ENCODE data around the gene TENM3. TPM values are rescaled to one million over a fixed set of nuclear protein-coding genes. Genes with fewer than 3 reads are reported as not detected.

Gene TENM3
- total and polyA plus RNA-seq, 2 donors (not counting 3 experiments of a cell fraction or from before 2014, with no cell fraction given) = 3.2 to 6.2 TPM

- POLR2A ChIA-PET = no interaction called here
- intact Hi-C loops (cut with micrococcal nuclease) (loop anchor here (5.0 kb wide), 1 partner anchor 287 kb away; no protein-coding TSS in a partner anchor), dilution Hi-C loops (cut with MboI; ENCODE audit: extremely low pct_ligation_motif_present, low sequenced_read_pairs) (no loop called here)
- no peaks in the 10 kb centered on the region for H3K9me1 ChIP-seq (replicated peaks; ENCODE audit: control insufficient read depth, extremely low read depth, insufficient read depth, low read length)
- H3K9ac ChIP-seq (replicated peaks; ENCODE audit: extremely low read depth, insufficient read depth, low read length) = no peak overlapping the region
- no peaks in the 10 kb centered on the region for H3K9me3 ChIP-seq (replicated peaks; ENCODE audit: control insufficient read depth, insufficient read depth, low read length)
- H2AFZ ChIP-seq (ENCODE audit: low read depth, low read length) = no peak overlapping the region
- H3K79me2 ChIP-seq (ENCODE audit: control insufficient read depth, insufficient read depth, low read length) = no peaks in the 10 kb centered on the region
- no peaks in the 10 kb centered on the region for H3K4me1 ChIP-seq (ENCODE audit: control insufficient read depth, extremely low read depth, insufficient read depth, low read length)
- H3K27me3 ChIP-seq (ENCODE audit: control insufficient read depth in 2 of 2, insufficient read depth in 2 of 2, low read length in 2 of 2) = no peaks in the 10 kb centered on the region
- H3K36me3 ChIP-seq (ENCODE audit: control insufficient read depth in 2 of 2, extremely low read depth in 1 of 2, insufficient read depth in 2 of 2, low read length in 2 of 2) = no peaks in the 10 kb centered on the region
- H3K4me3 ChIP-seq (replicated peaks in 1 of 3; ENCODE audit: insufficient read depth in 1 of 3, low read depth in 1 of 3, low read length in 3 of 3) = no peak overlapping the region
- CTCF ChIA-PET = no interaction called here
- BruUV-seq (replicated peaks) = no TSS peak
- DNase-seq (ENCODE audit: low read depth, low spot score) (no peak), FAIRE-seq (no peak)
- H4K20me1 ChIP-seq (replicated peaks; ENCODE audit: control insufficient read depth, extremely low read depth, insufficient read depth, low read length) = no peaks in the 10 kb centered on the region
- H3K27ac ChIP-seq (ENCODE audit: insufficient read depth, low read depth, low read length) = no peak overlapping the region
- H3K4me2 ChIP-seq (ENCODE audit: insufficient read depth, low read length) = no peak overlapping the region
- no peak for TF ChIP-seq CTCF (IDR thresholded peaks at IDR 0.05; ENCODE audit: extremely low read depth in 1 of 2, insufficient read depth in 1 of 2, low read depth in 1 of 2, low read length in 2 of 2)
- no peak for TF ChIP-seq EZH2 (IDR thresholded peaks at IDR 0.05; ENCODE audit: borderline replicate concordance, low read depth, low read length, severe bottlenecking)
- no peak for TF ChIP-seq FOS (IDR thresholded peaks at IDR 0.05; ENCODE audit: borderline replicate concordance, insufficient read depth, low read length)
- no peak for TF ChIP-seq POLR2A (IDR thresholded peaks at IDR 0.05; ENCODE audit: low read depth, low read length)
These were observed 397.3 kb downstream of the TENM3 start for GRCh38 chr4:182640491-182640890.

- TF ChIP-seq FOS (IDR thresholded peaks at IDR 0.05; ENCODE audit: borderline replicate concordance, insufficient read depth, low read length) = no peak
- no peak for TF ChIP-seq JUN (IDR thresholded peaks at IDR 0.05; ENCODE audit: borderline replicate concordance, insufficient read depth, insufficient read length, low read depth)
- no peak for TF ChIP-seq POLR2AphosphoS5 (IDR thresholded peaks at IDR 0.05; ENCODE audit: insufficient read depth, low read depth, low read length)
- no peak for TF ChIP-seq POLR2A (IDR thresholded peaks at IDR 0.05; ENCODE audit: low read depth, low read length)
- TF ChIP-seq MYC (IDR thresholded peaks at IDR 0.05; ENCODE audit: low read depth, low read length) = no peak
- TF ChIP-seq CTCF (IDR thresholded peaks at IDR 0.05; ENCODE audit: extremely low read depth in 1 of 2, insufficient read depth in 1 of 2, low read depth in 1 of 2, low read length in 2 of 2) = no peak
- TF ChIP-seq EZH2 (IDR thresholded peaks at IDR 0.05; ENCODE audit: borderline replicate concordance, low read depth, low read length, severe bottlenecking) = no peak
- no peak for TF ChIP-seq MAX (IDR thresholded peaks at IDR 0.05; ENCODE audit: insufficient read depth, insufficient read length)
- no peak for TF ChIP-seq GATA2 (IDR thresholded peaks at IDR 0.05; ENCODE audit: insufficient read depth, insufficient read length, low read depth, low read length)
- H3K4me1 ChIP-seq (ENCODE audit: control insufficient read depth, extremely low read depth, insufficient read depth, low read length) = no peaks in the 10 kb centered on the region
- DNase-seq (ENCODE audit: low read depth, low spot score) (no peak), FAIRE-seq (no peak)
- ChIA-PET POLR2A (no interaction called here), CTCF (interaction anchor here (2.5 kb wide), 1 partner anchor 165 kb away, joined by 18 read pairs; no protein-coding TSS in a partner anchor)
- no peaks in the 10 kb centered on the region for H3K9me1 ChIP-seq (replicated peaks; ENCODE audit: control insufficient read depth, extremely low read depth, insufficient read depth, low read length)
- no peaks in the 10 kb centered on the region for H3K27me3 ChIP-seq (ENCODE audit: control insufficient read depth in 2 of 2, insufficient read depth in 2 of 2, low read length in 2 of 2)
- BruUV-seq (replicated peaks) = no TSS peak
- H3K9me3 ChIP-seq (replicated peaks; ENCODE audit: control insufficient read depth, insufficient read depth, low read length) = no peaks in the 10 kb centered on the region
- dilution Hi-C loops (cut with MboI; ENCODE audit: extremely low pct_ligation_motif_present, low sequenced_read_pairs) = no loop called here
- H4K20me1 ChIP-seq (replicated peaks; ENCODE audit: control insufficient read depth, extremely low read depth, insufficient read depth, low read length) = no peaks in the 10 kb centered on the region
- intact Hi-C loops (cut with micrococcal nuclease) = loop anchor here (5.0 kb wide), 1 partner anchor 286 kb away; no protein-coding TSS in a partner anchor
- H3K4me2 ChIP-seq (ENCODE audit: insufficient read depth, low read length) = no peak overlapping the region
- H3K36me3 ChIP-seq (ENCODE audit: control insufficient read depth in 2 of 2, extremely low read depth in 1 of 2, insufficient read depth in 2 of 2, low read length in 2 of 2) = no peaks in the 10 kb centered on the region
- H3K79me2 ChIP-seq (ENCODE audit: control insufficient read depth, insufficient read depth, low read length) = no peaks in the 10 kb centered on the region
- no peak overlapping the region for H2AFZ ChIP-seq (ENCODE audit: low read depth, low read length)
- H3K27ac ChIP-seq (ENCODE audit: insufficient read depth, low read depth, low read length) = no peak overlapping the region
- no peak overlapping the region for H3K9ac ChIP-seq (replicated peaks; ENCODE audit: extremely low read depth, insufficient read depth, low read length)
- H3K4me3 ChIP-seq (replicated peaks in 1 of 3; ENCODE audit: insufficient read depth in 1 of 3, low read depth in 1 of 3, low read length in 3 of 3) = no peak overlapping the region
These were observed 397.7 kb downstream of the TENM3 start for GRCh38 chr4:182640932-182641331.
